Stimulated activated CD8-positive, alpha-beta memory T cell treated with anti-CD3 and anti-CD28 coated beads, Interleukin-4, amount 100 ng/mL, for 24 hours (primary cell): ENCODE measurements around the gene ARHGEF26.

Source experiments
- DNase-seq: peaks from one replicate; pipeline ENCODE4 v3.0.0-alpha.2; 2020; ENCODE audit warnings: low read depth

ARHGEF26 gene

GRCh38 chr3:154210986-154211385 is 89.8 kb downstream of the ARHGEF26 start:
- DNase-seq = no peak

- no peak for DNase-seq
These were observed 93.1 kb downstream of the ARHGEF26 start for GRCh38 chr3:154214306-154214705.

- no peak for DNase-seq
These were observed 96.5 kb downstream of the ARHGEF26 start for GRCh38 chr3:154217671-154218070.

- DNase-seq = no peak
These were observed 97.5 kb downstream of the ARHGEF26 start for GRCh38 chr3:154218728-154219127.

- DNase-seq = no peak
These were observed 99.3 kb downstream of the ARHGEF26 start for GRCh38 chr3:154220462-154220861.

GRCh38 chr3:154223519-154223918 is 102.3 kb downstream of the ARHGEF26 start:
- DNase-seq = no peak

- no peak for DNase-seq
These were observed 103.2 kb downstream of the ARHGEF26 start for GRCh38 chr3:154224366-154224765.

GRCh38 chr3:154224866-154225265 is 103.7 kb downstream of the ARHGEF26 start:
- no peak for DNase-seq

- DNase-seq = no peak
These were observed 104.3 kb downstream of the ARHGEF26 start for GRCh38 chr3:154225536-154225935.

GRCh38 chr3:154227531-154227930 is 106.3 kb downstream of the ARHGEF26 start:
- DNase-seq = no peak

GRCh38 chr3:154228561-154229216 is 107.5 kb downstream of the ARHGEF26 start:
- no peak for DNase-seq

- no peak for DNase-seq
These were observed 108.0 kb downstream of the ARHGEF26 start for GRCh38 chr3:154229217-154229590.

GRCh38 chr3:154235330-154235729 is 114.1 kb downstream of the ARHGEF26 start:
- no peak for DNase-seq

- DNase-seq = no peak
These were observed 115.1 kb downstream of the ARHGEF26 start for GRCh38 chr3:154236331-154236730.

- no peak for DNase-seq
These were observed 119.0 kb downstream of the ARHGEF26 start for GRCh38 chr3:154240235-154240634.

GRCh38 chr3:154241496-154241895 is 120.3 kb downstream of the ARHGEF26 start:
- DNase-seq = no peak

GRCh38 chr3:154242766-154243165 is 121.6 kb downstream of the ARHGEF26 start:
- DNase-seq = no peak

GRCh38 chr3:154243353-154243752 is 122.2 kb downstream of the ARHGEF26 start:
- DNase-seq = no peak

GRCh38 chr3:154244644-154245043 is 123.5 kb downstream of the ARHGEF26 start:
- DNase-seq = no peak

- no peak for DNase-seq
These were observed 126.7 kb downstream of the ARHGEF26 start for GRCh38 chr3:154247806-154248415.

- DNase-seq = no peak
These were observed 129.1 kb downstream of the ARHGEF26 start for GRCh38 chr3:154250291-154250690.

GRCh38 chr3:154251610-154252009 is 130.4 kb downstream of the ARHGEF26 start:
- DNase-seq = no peak

GRCh38 chr3:154252759-154253638 is 131.8 kb downstream of the ARHGEF26 start:
- DNase-seq = peak; percentile 47
